IMR-90 (cell line): ENCODE results near the gene JCAD. TPM values are rescaled to one million over a fixed set of nuclear protein-coding genes. Genes with fewer than 3 reads are reported as not detected.

Experiments
- ATAC-seq: fragments of 200-7000 bp; cut with Tn5 transposase; 2 replicates; pipeline ENCODE4 v1.9.1; 2020; ENCODE audit warnings: low read depth, mild to moderate bottlenecking, moderate library complexity
- BruUV-seq: library from RNA; stranded (reverse); fragments of 400-500 nt; replicated peaks from 2 replicates; lab custom pipeline; 2021; lab: Mats Ljungman, UMichigan
- CTCF ChIA-PET: fragments of 300-600 bp; formaldehyde crosslinking; extraction: SDS; loops from one replicate; lab custom pipeline; 2021; ENCODE audit warnings: antibody characterized with exemption; lab: Yijun Ruan, JAX
- POLR2A ChIA-PET: fragments of 300-600 bp; sonication (Branson Sonifier 250); formaldehyde crosslinking; loops from one replicate; lab custom pipeline; 2022; ENCODE audit warnings: antibody characterized with exemption; ENCODE audit not compliant: unreplicated experiment; lab: Charles Lee
- DNase-seq: peaks from one replicate; pipeline ENCODE4 v3.0.0; 2013
- H2AFZ ChIP-seq: replicated peaks from 2 replicates; pipeline ENCODE3; 2013; ENCODE audit warnings: low read length, mild to moderate bottlenecking; ENCODE audit not compliant: poor library complexity
- H2AK5ac ChIP-seq: 2 replicates; pipeline ENCODE4 v1.6.1; 2013; ENCODE audit warnings: low read depth, low read length, inconsistent platforms
- H2AK9ac ChIP-seq: replicated peaks from 2 replicates; pipeline ENCODE3; 2013; ENCODE audit warnings: mild to moderate bottlenecking, low read depth, low read length, moderate library complexity; ENCODE audit not compliant: poor library complexity
- H2BK120ac ChIP-seq: 2 replicates; pipeline ENCODE4 v1.6.1; 2013; ENCODE audit warnings: low read depth, low read length, inconsistent platforms
- H2BK15ac ChIP-seq: 3 replicates; pipeline ENCODE4 v1.6.1; 2013; ENCODE audit warnings: low read depth, low read length, inconsistent platforms
- H2BK20ac ChIP-seq: 2 replicates; pipeline ENCODE4 v1.6.1; 2013; ENCODE audit warnings: low read depth, mild to moderate bottlenecking, inconsistent platforms, low read length, moderate library complexity
- H2BK5ac ChIP-seq: 2 replicates; pipeline ENCODE4 v1.6.1; 2013; ENCODE audit warnings: mild to moderate bottlenecking, low read depth, low read length, inconsistent platforms; ENCODE audit not compliant: poor library complexity, severe bottlenecking
- H3K14ac ChIP-seq: replicated peaks from 2 replicates; pipeline ENCODE4 v1.6.1; 2013; ENCODE audit warnings: low read depth, low read length, inconsistent platforms
- H3K18ac ChIP-seq: 2 replicates; pipeline ENCODE4 v1.6.1; 2013; ENCODE audit warnings: low read depth, low read length, control low read depth
- H3K23ac ChIP-seq: 2 replicates; pipeline ENCODE4 v1.6.1; 2013; ENCODE audit warnings: low read depth, low read length, inconsistent platforms
- H3K27ac ChIP-seq: 2 replicates; pipeline ENCODE4 v1.5.1; 2013; ENCODE audit warnings: mild to moderate bottlenecking, control low read depth, low read length; ENCODE audit not compliant: insufficient read depth
- H3K27me3 ChIP-seq: 2 replicates; pipeline ENCODE4 v1.6.1; 2013; ENCODE audit warnings: low read length; ENCODE audit not compliant: control insufficient read depth, insufficient read depth
- H3K36me3 ChIP-seq: 2 replicates; pipeline ENCODE4 v1.6.1; 2013; ENCODE audit warnings: low read length, mixed read lengths; ENCODE audit not compliant: control insufficient read depth, insufficient read depth
- H3K4ac ChIP-seq: 2 replicates; pipeline ENCODE4 v1.6.1; 2013; ENCODE audit warnings: low read depth, low read length, inconsistent platforms
- H3K4me1 ChIP-seq: 2 replicates; pipeline ENCODE4 v1.6.1; 2013; ENCODE audit warnings: low read length, mixed read lengths; ENCODE audit not compliant: control insufficient read depth, insufficient read depth
- H3K4me2 ChIP-seq: 2 replicates; pipeline ENCODE4 v1.6.1; 2013; ENCODE audit warnings: low read depth, mild to moderate bottlenecking, control low read depth, low read length, moderate library complexity
- H3K4me3 ChIP-seq: 2 replicates; pipeline ENCODE4 v1.5.1; 2013; ENCODE audit warnings: low read depth, mild to moderate bottlenecking, control low read depth, low read length, moderate library complexity; ENCODE audit not compliant: insufficient read depth
- H3K56ac ChIP-seq: 2 replicates; pipeline ENCODE4 v1.6.1; 2013; ENCODE audit warnings: low read length, inconsistent platforms; ENCODE audit not compliant: insufficient read depth; ENCODE audit errors: extremely low read depth
- H3K79me1 ChIP-seq, 2 experiments: 2 replicates each; pipeline ENCODE4 v1.6.1; 2013; ENCODE audit warnings: low read length in 2 of 2, inconsistent platforms in 1 of 2, low read depth in 1 of 2
- H3K9ac ChIP-seq: 2 replicates; pipeline ENCODE4 v1.6.1; 2013; ENCODE audit warnings: low read depth, low read length, control low read depth
- H3K9me1 ChIP-seq: 2 replicates; pipeline ENCODE4 v1.6.1; 2013; ENCODE audit warnings: low read length, inconsistent platforms; ENCODE audit not compliant: insufficient read depth
- H3K9me3 ChIP-seq: 2 replicates; pipeline ENCODE4 v1.6.1; 2013; ENCODE audit warnings: low read length; ENCODE audit not compliant: control insufficient read depth, insufficient read depth
- H4K20me1 ChIP-seq: 2 replicates; pipeline ENCODE4 v1.6.1; 2013; ENCODE audit warnings: low read length, inconsistent platforms; ENCODE audit not compliant: insufficient read depth
- H4K5ac ChIP-seq: 2 replicates; pipeline ENCODE4 v1.6.1; 2013; ENCODE audit warnings: mild to moderate bottlenecking, low read depth, low read length, control low read depth
- H4K8ac ChIP-seq, 2 experiments: 2 replicates each; pipeline ENCODE4 v1.6.1; 2013; ENCODE audit warnings: low read depth in 2 of 2, low read length in 2 of 2, control low read depth in 1 of 2, inconsistent platforms in 1 of 2
- H4K91ac ChIP-seq: 2 replicates; pipeline ENCODE4 v1.6.1; 2013; ENCODE audit warnings: low read depth, low read length, inconsistent platforms; ENCODE audit not compliant: insufficient read depth
- BHLHE40 ChIP-seq: fragments of 150-350 bp; IDR thresholded peaks from 2 replicates; pipeline ENCODE4 v1.6.1; 2016; ENCODE audit warnings: mild to moderate bottlenecking, low read depth, low read length
- CEBPB ChIP-seq: IDR thresholded peaks from 2 replicates; pipeline ENCODE4 v1.6.1; 2012; ENCODE audit warnings: low read depth, low read length, improper control_type of control experiment
- CHD1 ChIP-seq: IDR thresholded peaks from 2 replicates; pipeline ENCODE4 v1.6.1; 2012; ENCODE audit warnings: low read depth, low read length, improper control_type of control experiment
- ELK1 ChIP-seq: fragments of 150-350 bp; IDR thresholded peaks from 2 replicates; pipeline ENCODE4 v1.6.1; 2016; ENCODE audit warnings: low read depth, mild to moderate bottlenecking, low read length, moderate library complexity, borderline replicate concordance
- FOS ChIP-seq: fragments of 150-350 bp; IDR thresholded peaks from 2 replicates; pipeline ENCODE4 v1.6.1; 2016; ENCODE audit warnings: low read depth, low read length
- MAZ ChIP-seq: IDR thresholded peaks from 2 replicates; pipeline ENCODE4 v1.6.1; 2012; ENCODE audit warnings: low read depth, mild to moderate bottlenecking, low read length, improper control_type of control experiment, moderate library complexity, borderline replicate concordance
- NFE2L2 ChIP-seq: fragments of 150-350 bp; IDR thresholded peaks from 2 replicates; pipeline ENCODE4 v1.6.1; 2016; ENCODE audit warnings: low read depth, mild to moderate bottlenecking, low read length
- POLR2A ChIP-seq: IDR thresholded peaks from 2 replicates; pipeline ENCODE4 v1.6.1; 2012; ENCODE audit warnings: mild to moderate bottlenecking, low read depth, low read length
- RCOR1 ChIP-seq: IDR thresholded peaks from 2 replicates; pipeline ENCODE4 v1.6.1; 2012; ENCODE audit warnings: mild to moderate bottlenecking, low read length, improper control_type of control experiment; ENCODE audit not compliant: insufficient replicate concordance
- RFX5 ChIP-seq: IDR thresholded peaks from 2 replicates; pipeline ENCODE4 v1.8.0; 2012; ENCODE audit warnings: low read depth, mild to moderate bottlenecking, low read length, moderate library complexity
- WGBS, 2 experiments: methylation state at CpG; one replicate each; pipeline versions ENCODE4 v1.1.5 to v1.1.7; 2013; ENCODE audit warnings: missing lambda C conversion rate in 2 of 2; ENCODE audit not compliant: insufficient read length in 1 of 2; ENCODE audit errors: extremely low coverage in 2 of 2; 5-methylcytosine and 5-hydroxymethylcytosine counted together
- dilution Hi-C: fragments of 300-500 bp; cut with HindIII; formaldehyde crosslinking; loops from one replicate; pipeline ENCODE4 v1.14.3; 2018; ENCODE audit warnings: low sequenced_read_pairs; ENCODE audit not compliant: unreplicated experiment
- in situ Hi-C: fragments of 300-500 bp; cut with MboI; formaldehyde crosslinking; loops from 3 replicates; pipeline ENCODE4 v1.14.3; 2019; ENCODE audit warnings: low sequenced_read_pairs, inconsistent platforms, mixed read lengths
- intact Hi-C: fragments of 100-400 bp; cut with micrococcal nuclease; formaldehyde crosslinking; loops from 2 replicates; pipeline ENCODE4 v1.10.0; 2022
- polyA plus RNA-seq, 3 experiments: library from polyadenylated mRNA; depleted of rRNA; stranded (reverse); fragments of >200 nt; gene quantifications; 2 replicates each; pipeline ENCODE4 v1.2.3, GENCODE V29; 2012; ENCODE audit warnings: low replicate concordance in 1 of 3
- total RNA-seq: library from RNA; depleted of rRNA; stranded (reverse); fragments of >200 nt; gene quantifications from 2 replicates; pipeline ENCODE4 v1.2.3, GENCODE V29; 2012

Gene JCAD
- total and polyA plus RNA-seq, 2 of the 4 experiments (the other 2 are of a cell fraction), result 15.9 to 16.8 TPM

- H3K4me3 ChIP-seq, result no peak overlapping the region
- H3K18ac ChIP-seq, result peak overlapping the region; percentile 89
- peak overlapping the region; percentile 99 for H2BK120ac ChIP-seq
- no peak overlapping the region; the same call in 1 of the 2 replicates for H3K9ac ChIP-seq
- H2AK9ac ChIP-seq, result peak overlapping the region; percentile 70
- H3K23ac ChIP-seq, result peak overlapping the region; percentile 98
- POLR2A ChIA-PET, result interaction anchor here (0.6 kb wide), 1 partner anchor 756 kb away, joined by 6 read pairs; no protein-coding TSS in a partner anchor
- ATAC-seq (no peak), DNase-seq (peak; percentile 85)
- peaks cover 20% of the 10 kb centered on the region for H3K9me1 ChIP-seq
- H3K27ac ChIP-seq, result peak overlapping the region; percentile 89
- no CpG with 5 or more reads among the region's 3 CpGs for WGBS, 2 experiments
- H2BK15ac ChIP-seq, result peak overlapping the region; percentile 97
- intact Hi-C loops, result no loop called here
- CTCF ChIA-PET, result no interaction called here
- peak overlapping the region; percentile 100 for H2AK5ac ChIP-seq
- H4K5ac ChIP-seq, result peak overlapping the region; percentile 82
- no peaks in the 10 kb centered on the region for H3K27me3 ChIP-seq
- H2BK5ac ChIP-seq, result peak overlapping the region; percentile 97
- peak overlapping the region; percentile 99 for H2BK20ac ChIP-seq
- H4K20me1 ChIP-seq, result no peaks in the 10 kb centered on the region
- peak overlapping the region; percentile 97 for H4K91ac ChIP-seq
- dilution Hi-C loops, result no loop called here
- H3K4me2 ChIP-seq, result no peak overlapping the region
- H3K4ac ChIP-seq, result peak overlapping the region; percentile 99
- H3K9me3 ChIP-seq, result no peaks in the 10 kb centered on the region
- H3K56ac ChIP-seq, result peak overlapping the region; percentile 58; the same call in 1 of the 2 replicates
- TF ChIP-seq RFX5, result no peak
- no peak for TF ChIP-seq CHD1
- no peak for TF ChIP-seq FOS
- TF ChIP-seq NFE2L2, result no peak
- TF ChIP-seq MAZ, result no peak
- TF ChIP-seq BHLHE40, result no peak
- TF ChIP-seq ELK1, result no peak
- TF ChIP-seq POLR2A, result no peak
- no peak for TF ChIP-seq CEBPB
- TF ChIP-seq RCOR1, result no peak
- peaks cover 6 to 33% of the 10 kb centered on the region in 2 experiments; a peak in 3 of 4 replicates for H3K79me1 ChIP-seq
- no peak overlapping the region for H2AFZ ChIP-seq
- no TSS peak for BruUV-seq
- no peaks in the 10 kb centered on the region for H3K36me3 ChIP-seq
- peak overlapping the region; percentile 84 to 99 for H4K8ac ChIP-seq
- peak overlapping the region; percentile 97 for H3K14ac ChIP-seq
- in situ Hi-C loops, result no loop called here
- H3K4me1 ChIP-seq, result peaks cover 17% of the 10 kb centered on the region
Measured at GRCh38 chr10:30063099-30063498, 3.7 kb upstream of the JCAD start.
